Stimulated activated CD4-positive, alpha-beta T cell treated with anti-CD3 and anti-CD28 coated beads, Interleukin-1b, Interleukin-23, amount 100 ng/mL, for 4 hours (primary cell): Measurements from ENCODE around the gene GJA4.

ENCODE experiments used
- DNase-seq, 2 donors: peaks; one replicate each; pipeline ENCODE4 v3.0.0-alpha.2; 2020; ENCODE audit warnings: low read depth in 2 of 2

The GJA4 gene

GRCh38 chr1:34792868-34793727 is at the start of gene GJA4:
Gene GJA4 (plus strand): TSS chr1:34792999. CDS start chr1:34794214, 1,215 bp downstream.
- DNase-seq, result no peak

GRCh38 chr1:34743775-34744174 is 49.0 kb upstream of the GJA4 start:
- no peak for DNase-seq

- DNase-seq, result no peak
These were observed 47.9 kb upstream of the GJA4 start for GRCh38 chr1:34744851-34745250.

- no peak for DNase-seq
These were observed 47.1 kb upstream of the GJA4 start for GRCh38 chr1:34745666-34746065.

- DNase-seq, result no peak
These were observed 46.7 kb upstream of the GJA4 start for GRCh38 chr1:34746101-34746500.

GRCh38 chr1:34746785-34747637 is 45.8 kb upstream of the GJA4 start:
- DNase-seq, result no peak

- DNase-seq, result no peak
These were observed 45.2 kb upstream of the GJA4 start for GRCh38 chr1:34747638-34747941.

- no peak for DNase-seq
These were observed 42.8 kb upstream of the GJA4 start for GRCh38 chr1:34749992-34750391.

- no peak for DNase-seq
These were observed 42.2 kb upstream of the GJA4 start for GRCh38 chr1:34750610-34751009.

GRCh38 chr1:34753163-34753562 is 39.6 kb upstream of the GJA4 start:
- no peak for DNase-seq

GRCh38 chr1:34754964-34755637 is 37.7 kb upstream of the GJA4 start, which contains the start of gene GJB5:
Gene GJB5 (plus strand): TSS chr1:34755047. CDS start chr1:34757331, 2,284 bp downstream.
- no peak for DNase-seq

GRCh38 chr1:34755961-34756360 is 36.8 kb upstream of the GJA4 start:
- no peak for DNase-seq

- DNase-seq, result no peak
These were observed 35.4 kb upstream of the GJA4 start for GRCh38 chr1:34757386-34757785.

GRCh38 chr1:34758751-34759150 is 34.0 kb upstream of the GJA4 start:
- no peak for DNase-seq

GRCh38 chr1:34759503-34760357 is 33.1 kb upstream of the GJA4 start, which contains the start of gene GJB4:
Gene GJB4 (plus strand): TSS chr1:34759740. CDS start chr1:34761255, 1,515 bp downstream.
- no peak for DNase-seq

GRCh38 chr1:34761176-34761761 is 31.5 kb upstream of the GJA4 start:
- DNase-seq, result no peak

- DNase-seq, result no peak
These were observed 31.0 kb upstream of the GJA4 start for GRCh38 chr1:34761776-34762307.

GRCh38 chr1:34762474-34763141 is 30.2 kb upstream of the GJA4 start:
- no peak for DNase-seq

GRCh38 chr1:34763142-34763781 is 29.5 kb upstream of the GJA4 start:
- no peak for DNase-seq
